HK-2 (cell line): Measurements from ENCODE around the gene DEFB112.

Experiments used
- DNase-seq: peaks from one replicate; pipeline ENCODE4 v3.0.0-alpha.2; 2018; ENCODE audit not compliant: unreplicated experiment

The DEFB112 gene, protein sequence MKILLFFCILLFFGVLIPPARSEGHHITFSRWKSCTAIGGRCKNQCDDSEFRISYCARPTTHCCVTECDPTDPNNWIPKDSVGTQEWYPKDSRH

GRCh38 chr6:50049829-50050228 is at the start of gene DEFB112:
Gene DEFB112 (minus strand): TSS chr6:50049929. CDS start chr6:50049869, 60 bp downstream.
- no peak for DNase-seq

DNA sequence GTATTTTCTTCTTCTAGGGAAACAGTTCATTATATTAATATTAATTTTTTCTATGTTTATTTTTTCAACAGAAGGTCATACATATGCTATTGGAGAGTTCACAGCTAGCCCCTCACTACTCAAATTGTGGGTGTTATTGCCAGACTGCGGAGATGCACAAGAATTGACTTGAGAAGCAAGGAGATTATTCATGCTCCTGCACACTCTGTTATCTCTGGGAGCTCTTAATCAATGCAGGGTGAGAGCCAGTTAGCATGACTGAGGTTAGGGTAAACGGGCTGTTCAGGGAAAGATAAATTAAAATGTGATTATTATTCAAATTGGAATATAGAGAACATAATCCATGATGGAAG is 48.9 kb upstream of the DEFB112 start:
- no peak for DNase-seq

- no peak for DNase-seq
These were observed 48.4 kb upstream of the DEFB112 start for GRCh38 chr6:50097966-50098640.

GRCh38 chr6:50096296-50096695 is 46.6 kb upstream of the DEFB112 start:
- no peak for DNase-seq

GRCh38 chr6:50093938-50094272 is 44.2 kb upstream of the DEFB112 start:
- DNase-seq: no peak

DNA sequence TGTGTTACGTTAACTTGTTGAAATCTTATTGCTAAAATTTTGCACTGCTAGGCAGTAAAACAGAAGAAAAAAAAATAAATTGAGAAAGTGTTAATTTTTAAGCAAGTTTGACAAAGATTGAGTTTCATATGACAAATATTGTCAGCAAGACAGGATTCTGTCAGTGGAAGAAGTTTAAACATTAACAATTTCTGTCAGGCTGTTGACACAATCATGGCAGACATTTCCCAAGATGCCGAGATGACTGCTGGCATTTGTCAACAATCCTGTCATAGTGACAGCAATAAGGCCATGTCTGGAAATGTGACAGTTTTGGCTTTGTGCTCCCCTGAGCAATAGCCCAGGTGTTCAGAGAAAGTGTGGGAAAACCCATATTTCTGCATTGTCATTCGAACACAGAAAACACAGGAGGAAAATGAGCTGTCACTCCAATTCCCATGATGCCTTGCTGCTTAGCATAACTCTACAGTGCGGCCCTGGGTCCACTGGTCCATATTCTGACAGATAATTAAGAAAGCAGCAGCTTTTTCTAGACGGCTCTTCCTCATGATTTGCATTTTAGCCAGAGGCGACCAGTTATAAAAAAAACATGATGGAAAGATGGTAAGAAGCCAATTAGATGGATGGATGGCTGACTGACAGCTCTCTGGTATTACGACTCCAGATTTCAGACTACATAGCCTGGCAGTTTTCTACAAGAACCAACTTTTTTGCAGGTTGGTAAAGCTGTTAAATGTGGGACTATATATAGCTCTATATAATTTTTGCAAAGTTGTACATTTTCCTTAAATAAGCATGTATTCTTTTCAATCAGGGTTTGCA is 43.6 kb upstream of the DEFB112 start:
- no peak for DNase-seq

- DNase-seq: no peak
These were observed 41.9 kb upstream of the DEFB112 start for GRCh38 chr6:50091641-50092040.

- DNase-seq: no peak
These were observed 40.2 kb upstream of the DEFB112 start for GRCh38 chr6:50089911-50090310.

DNA sequence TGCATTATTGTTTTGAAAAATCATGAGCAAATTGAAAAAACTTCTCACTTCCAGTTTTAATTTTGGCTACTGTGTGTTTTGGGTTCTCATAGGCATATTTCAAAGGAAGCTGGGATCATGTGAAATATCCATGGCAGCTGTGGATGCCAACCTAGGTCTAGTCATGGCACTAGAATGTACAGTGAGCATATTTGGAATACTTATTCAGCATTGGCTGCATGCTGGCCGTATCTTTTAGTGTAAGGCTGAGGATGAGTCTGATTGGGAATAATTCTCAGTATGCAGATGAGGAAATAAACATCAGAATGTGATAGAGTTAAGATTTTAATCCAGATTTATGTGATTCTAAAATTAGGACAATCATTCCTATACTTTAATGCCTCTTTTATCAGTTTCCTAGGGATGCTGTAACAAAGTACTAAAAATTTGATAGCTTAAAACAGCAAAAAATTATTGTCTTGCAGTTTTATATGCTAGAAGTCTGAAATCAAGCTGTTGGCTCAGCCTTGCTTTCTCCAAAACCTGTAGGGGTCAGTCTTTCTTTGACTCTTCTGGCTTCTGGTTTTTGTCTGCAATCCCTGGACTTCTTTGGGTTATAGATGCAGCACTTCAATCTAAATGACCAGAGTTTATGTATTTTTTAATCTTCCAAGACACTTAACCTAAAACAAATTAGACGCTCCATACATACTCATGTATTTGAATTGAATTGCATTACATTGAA is 37.7 kb upstream of the DEFB112 start:
- no peak for DNase-seq

DNA sequence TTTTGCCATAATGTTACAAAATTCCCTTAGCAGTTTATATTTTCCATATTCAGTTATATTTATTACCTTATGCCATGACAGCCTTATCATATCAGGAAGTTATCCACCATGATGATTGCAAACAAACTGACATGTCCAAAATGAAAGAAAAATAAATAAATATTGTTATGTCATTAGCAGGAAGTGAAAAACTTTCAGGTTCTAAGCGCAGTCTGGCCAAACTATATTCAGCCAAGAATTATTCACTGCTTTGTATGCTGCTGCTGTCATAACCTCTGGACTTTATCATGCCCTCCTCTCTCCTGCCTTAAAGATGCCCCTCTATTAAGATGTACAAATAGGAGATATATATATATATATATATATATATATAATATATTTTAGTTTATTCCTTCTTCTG is 27.7 kb upstream of the DEFB112 start:
- DNase-seq: no peak

GRCh38 chr6:50076431-50076830 is 26.7 kb upstream of the DEFB112 start:
- DNase-seq: no peak

- DNase-seq: no peak
These were observed 22.2 kb upstream of the DEFB112 start for GRCh38 chr6:50071921-50072320.

DNA sequence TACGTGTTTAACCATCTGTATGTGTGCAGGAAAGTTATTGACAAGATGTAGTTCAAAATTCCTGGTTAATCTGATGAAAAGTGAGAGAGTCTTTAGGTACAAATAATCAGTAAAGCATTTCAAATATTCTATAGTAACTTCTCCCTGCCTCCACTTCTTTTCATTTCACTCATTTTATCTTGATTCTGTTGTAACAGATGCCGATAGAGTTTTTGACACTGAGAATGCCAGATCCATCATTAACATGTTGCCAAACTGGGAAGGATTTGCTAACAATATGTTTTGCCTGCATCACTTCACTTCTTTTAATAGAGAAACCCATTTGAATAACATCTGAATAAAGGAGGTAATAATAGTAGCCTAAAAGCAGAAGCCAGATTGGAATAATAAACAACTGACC is 20.4 kb upstream of the DEFB112 start:
- DNase-seq: no peak

DNA sequence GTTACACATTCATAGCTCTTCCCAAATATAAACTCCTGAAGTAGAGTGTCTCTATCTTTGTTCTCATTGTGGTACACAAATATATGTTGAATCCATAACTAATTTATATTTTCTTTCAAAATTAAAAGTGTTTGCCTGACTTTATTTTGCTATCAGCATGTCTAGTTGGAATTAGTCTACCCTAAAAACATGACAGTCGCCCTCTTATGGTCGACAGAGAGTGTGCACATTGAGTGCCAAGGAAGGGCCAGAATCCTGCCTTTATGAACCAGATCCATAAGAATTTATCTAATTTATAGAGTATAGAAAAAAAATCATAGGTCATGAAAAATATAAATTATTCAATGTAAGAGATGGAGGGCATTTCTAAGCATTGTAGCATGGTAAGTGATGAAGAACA is 12.3 kb upstream of the DEFB112 start:
- no peak for DNase-seq

- DNase-seq: no peak
These were observed 6.5 kb upstream of the DEFB112 start for GRCh38 chr6:50056242-50056641.

GRCh38 chr6:50047026-50047425 is 2.7 kb downstream of the DEFB112 start:
- DNase-seq: no peak

- DNase-seq: no peak
These were observed 18.8 kb downstream of the DEFB112 start for GRCh38 chr6:50030777-50031562.

- DNase-seq: no peak
These were observed 19.4 kb downstream of the DEFB112 start for GRCh38 chr6:50030350-50030749.

GRCh38 chr6:50025258-50025657 is 24.5 kb downstream of the DEFB112 start:
- DNase-seq: no peak

- DNase-seq: no peak
These were observed 27.8 kb downstream of the DEFB112 start, which contains the start of gene DEFB110 for GRCh38 chr6:50021894-50022293. Gene DEFB110 (minus strand): TSS chr6:50021994. CDS start chr6:50021935, 59 bp downstream.

GRCh38 chr6:50007819-50008218 is 41.9 kb downstream of the DEFB112 start:
- no peak for DNase-seq

GRCh38 chr6:50003139-50003538 is 46.6 kb downstream of the DEFB112 start:
- DNase-seq: no peak
